Fibroblast of lung (primary cell): Measurements from ENCODE around the gene PPP1R1B. TPM values are rescaled to one million over a fixed set of nuclear protein-coding genes. Genes with fewer than 3 reads are reported as not detected.

ENCODE experiments used
- DNase-seq, 2 donors: peaks; one replicate each; pipeline versions ENCODE4 v3.0.0 to v3.0.0-alpha.2; 2010; ENCODE audit warnings: low read depth in 2 of 2
- H2AFZ ChIP-seq: 2 replicates; pipeline ENCODE4 v1.5.1; 2012; ENCODE audit warnings: low read length, control low read depth, inconsistent platforms
- H3K27ac ChIP-seq: 2 replicates; pipeline ENCODE4 v1.5.1; 2011; ENCODE audit warnings: low read length, control low read depth; ENCODE audit not compliant: insufficient read depth
- H3K27me3 ChIP-seq: 2 replicates; pipeline ENCODE4 v1.5.1; 2011; ENCODE audit warnings: mild to moderate bottlenecking, low read length; ENCODE audit not compliant: control insufficient read depth, insufficient read depth
- H3K36me3 ChIP-seq: 2 replicates; pipeline ENCODE4 v1.5.1; 2011; ENCODE audit warnings: low read length; ENCODE audit not compliant: control insufficient read depth, insufficient read depth
- H3K4me1 ChIP-seq: 2 replicates; pipeline ENCODE4 v1.5.1; 2011; ENCODE audit warnings: low read length; ENCODE audit not compliant: control insufficient read depth, insufficient read depth; ENCODE audit errors: extremely low read depth
- H3K4me2 ChIP-seq: 2 replicates; pipeline ENCODE4 v1.5.1; 2011; ENCODE audit warnings: low read length, control low read depth; ENCODE audit not compliant: insufficient read depth; ENCODE audit errors: extremely low read depth
- H3K4me3 ChIP-seq, 4 experiments: fragments of 200-600 bp in 1 of 4; sonication (generic) in 1 of 4; replicated peaks in 1 of 4; 2 replicates each; pipeline ENCODE4 v1.5.1; 2011 to 2016; ENCODE audit warnings: low read length in 4 of 4, low read depth in 3 of 4, mild to moderate bottlenecking in 3 of 4, control low read depth in 2 of 4, inconsistent platforms in 1 of 4, mixed read lengths in 1 of 4; ENCODE audit not compliant: insufficient read depth in 1 of 4; ENCODE audit errors: control extremely low read depth in 1 of 4
- H3K79me2 ChIP-seq: 2 replicates; pipeline ENCODE4 v1.5.1; 2012; ENCODE audit warnings: mild to moderate bottlenecking, low read length, inconsistent platforms; ENCODE audit not compliant: control insufficient read depth, insufficient read depth
- H3K9ac ChIP-seq: 2 replicates; pipeline ENCODE4 v1.5.1; 2011; ENCODE audit warnings: mild to moderate bottlenecking, low read length, control low read depth; ENCODE audit not compliant: insufficient read depth
- H3K9me3 ChIP-seq: 2 replicates; pipeline ENCODE4 v1.5.1; 2012; ENCODE audit warnings: low read depth, low read length; ENCODE audit not compliant: control insufficient read depth, insufficient read depth
- H4K20me1 ChIP-seq: 2 replicates; pipeline ENCODE4 v1.5.1; 2011; ENCODE audit warnings: low read length; ENCODE audit not compliant: control insufficient read depth, insufficient read depth; ENCODE audit errors: extremely low read depth
- CTCF ChIP-seq, 2 donors: IDR thresholded peaks in 1 of 2; conservative IDR thresholded peaks in 1 of 2; 1 replicate in 1 of 2; 2 replicates in 1 of 2; pipeline ENCODE4 v1.5.1; 2011 to 2012; ENCODE audit warnings: low read length in 2 of 2, control low read depth in 1 of 2, inconsistent platforms in 1 of 2, low read depth in 1 of 2, mild to moderate bottlenecking in 1 of 2
- EZH2 ChIP-seq: IDR thresholded peaks from 2 replicates; pipeline ENCODE4 v1.5.1; 2012; ENCODE audit warnings: low read length, control low read depth, mild to moderate bottlenecking; ENCODE audit errors: missing control alignments
- polyA plus RNA-seq, 2 donors: library from polyadenylated mRNA; depleted of rRNA in 1 of 2; stranded (reverse) in 1 of 2; unstranded in 1 of 2; fragments of >200 nt; gene quantifications; 2 replicates each; pipeline ENCODE4 v1.2.1, GENCODE V29; 2011 to 2012; ENCODE audit warnings: missing spikeins in 1 of 2
- total RNA-seq: library from RNA; depleted of rRNA; stranded (reverse); fragments of >200 nt; gene quantifications from 2 replicates; pipeline ENCODE4 v1.2.1, GENCODE V29; 2014

Gene PPP1R1B
- total and polyA plus RNA-seq, 2 donors (not counting 1 experiment from before 2014, with no cell fraction given): under 0.01 to 0.05 TPM

GRCh38 chr17:39641097-39641496 lies 14.3 kb downstream of the PPP1R1B start:
- Histone ChIP-seq H4K20me1 (peaks cover 1% of the 10 kb centered on the region), H3K4me2 (no peak overlapping the region), H3K36me3 (no peaks in the 10 kb centered on the region), H3K4me3 (no peak overlapping the region), H3K27me3 (no peaks in the 10 kb centered on the region), H2AFZ (no peak overlapping the region), H3K27ac (no peak overlapping the region), H3K79me2 (peaks cover 28% of the 10 kb centered on the region), H3K9me3 (no peaks in the 10 kb centered on the region), H3K9ac (no peak overlapping the region), H3K4me1 (peaks cover 16% of the 10 kb centered on the region)
- no peak for DNase-seq
- TF ChIP-seq CTCF (conservative IDR thresholded peaks at IDR 0.05 in 1 of 2, IDR thresholded peaks at IDR 0.05 in 1 of 2; ENCODE audit: low read depth in 1 of 2, low read length in 2 of 2) (no peak), EZH2 (no peak)

DNA sequence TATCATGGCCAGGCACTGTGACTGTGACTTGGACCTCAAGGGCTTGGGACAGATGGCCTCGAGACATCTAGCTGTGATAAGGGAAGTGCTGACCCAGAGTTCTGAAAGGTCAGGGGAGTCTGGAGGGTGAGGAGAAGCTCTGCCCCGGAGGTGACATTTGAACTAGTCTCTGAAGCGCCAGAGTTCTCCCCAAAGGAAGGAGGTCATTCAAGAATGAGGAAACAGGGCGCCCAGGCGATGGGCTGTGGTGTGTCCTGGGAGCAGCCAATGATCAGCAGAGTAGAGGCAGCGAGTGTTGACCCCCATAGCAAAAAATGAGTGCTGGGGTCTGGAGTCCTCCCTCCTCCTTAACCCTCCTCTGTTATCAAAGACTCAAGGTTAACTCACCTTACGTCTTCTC lies 15.1 kb downstream of the PPP1R1B start:
- DNase-seq: no peak
- Histone ChIP-seq H4K20me1 (peaks cover 1% of the 10 kb centered on the region), H3K4me3 (no peak overlapping the region), H2AFZ (no peak overlapping the region), H3K27ac (no peak overlapping the region), H3K36me3 (no peaks in the 10 kb centered on the region), H3K4me2 (no peak overlapping the region), H3K27me3 (no peaks in the 10 kb centered on the region), H3K79me2 (peaks cover 28% of the 10 kb centered on the region), H3K9ac (no peak overlapping the region), H3K9me3 (no peaks in the 10 kb centered on the region), H3K4me1 (peaks cover 16% of the 10 kb centered on the region)
- no peak for TF ChIP-seq EZH2
- no peak for TF ChIP-seq CTCF (conservative IDR thresholded peaks at IDR 0.05 in 1 of 2, IDR thresholded peaks at IDR 0.05 in 1 of 2; ENCODE audit: low read depth in 1 of 2, low read length in 2 of 2)

DNA sequence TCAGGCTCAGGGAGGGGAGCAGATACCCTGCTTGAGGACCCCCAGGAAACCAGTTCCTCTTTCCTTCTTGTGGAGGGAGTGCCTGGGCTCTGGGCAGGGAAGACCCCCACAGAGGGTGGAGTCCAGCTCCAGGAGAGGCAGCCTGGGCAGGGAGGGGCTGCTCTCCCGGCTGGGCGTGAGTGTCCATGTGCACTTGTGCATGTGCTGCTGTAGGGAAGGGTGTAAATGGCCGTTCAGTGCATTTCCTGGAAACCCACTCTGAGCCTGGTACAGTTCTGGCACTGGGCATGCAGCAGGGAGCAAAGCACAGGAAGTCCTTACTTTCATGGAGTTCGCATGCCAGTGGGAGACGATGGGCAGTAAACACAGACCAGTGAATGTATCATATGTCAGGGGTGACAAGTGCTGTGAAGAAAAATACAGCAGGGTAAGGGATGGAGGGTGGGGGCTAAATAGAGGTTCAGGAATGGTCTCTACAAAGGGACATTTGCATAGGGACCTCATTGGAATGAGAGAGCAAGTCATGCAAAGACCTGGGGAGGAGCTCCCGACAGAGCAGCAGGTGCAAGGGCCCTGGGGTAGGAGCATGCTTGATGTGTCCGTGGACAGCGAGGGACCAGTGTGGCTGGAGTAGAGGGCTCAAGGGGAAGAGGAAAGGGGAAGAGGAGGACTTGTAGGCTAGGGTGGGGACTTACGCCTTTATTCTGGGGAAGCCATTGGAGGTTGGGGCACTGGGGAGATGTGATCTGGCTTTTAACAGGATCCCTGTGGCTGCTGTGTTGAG lies 15.7 kb downstream of the PPP1R1B start:
- peaks cover 1% of the 10 kb centered on the region for H4K20me1 ChIP-seq
- H3K4me2 ChIP-seq: no peak overlapping the region
- H3K27me3 ChIP-seq: no peaks in the 10 kb centered on the region
- H2AFZ ChIP-seq: no peak overlapping the region
- DNase-seq: no peak
- H3K36me3 ChIP-seq: no peaks in the 10 kb centered on the region
- no peak overlapping the region for H3K27ac ChIP-seq
- H3K79me2 ChIP-seq: peaks cover 25% of the 10 kb centered on the region
- no peak overlapping the region for H3K9ac ChIP-seq
- H3K4me1 ChIP-seq: peaks cover 16% of the 10 kb centered on the region
- TF ChIP-seq EZH2 (no peak), CTCF (conservative IDR thresholded peaks at IDR 0.05 in 1 of 2, IDR thresholded peaks at IDR 0.05 in 1 of 2; ENCODE audit: low read depth in 1 of 2, low read length in 2 of 2) (no peak)
- H3K9me3 ChIP-seq: no peaks in the 10 kb centered on the region
- H3K4me3 ChIP-seq: no peak overlapping the region
